Activated naive CD8-positive, alpha-beta T cell treated with anti-CD3 and anti-CD28 coated beads for 36 hours (primary cell): ENCODE measurements around the gene EEF1AKMT1. TPM values are rescaled to one million over a fixed set of nuclear protein-coding genes. Genes with fewer than 3 reads are reported as not detected.
A peak's percentile ranks its signal among the peaks of the same experiment; 100 is the strongest.

Experiments used
- DNase-seq: peaks from one replicate; pipeline ENCODE4 v3.0.0; 2021
- H3K27ac Mint-ChIP-seq: one replicate; pipeline ENCODE4 v1.8.0; 2022; ENCODE audit warnings: mild to moderate bottlenecking, moderate library complexity, mixed read lengths
- H3K27me3 Mint-ChIP-seq: one replicate; pipeline ENCODE4 v1.8.0; 2022; ENCODE audit warnings: mild to moderate bottlenecking, mixed read lengths
- H3K36me3 Mint-ChIP-seq: one replicate; pipeline ENCODE4 v1.8.0; 2021; ENCODE audit warnings: mild to moderate bottlenecking, mixed read lengths
- H3K4me1 Mint-ChIP-seq: one replicate; pipeline ENCODE4 v1.8.0; 2021; ENCODE audit warnings: mixed read lengths
- H3K4me3 Mint-ChIP-seq: one replicate; pipeline ENCODE4 v1.8.0; 2022; ENCODE audit warnings: mild to moderate bottlenecking, moderate library complexity, mixed read lengths
- H3K9me3 Mint-ChIP-seq: one replicate; pipeline ENCODE4 v1.8.0; 2022; ENCODE audit warnings: mixed read lengths
- total RNA-seq, 2 experiments: library from RNA; stranded (reverse); gene quantifications; one replicate each; pipeline ENCODE4 v1.2.3, GENCODE V29; 2021

Gene EEF1AKMT1
- total RNA-seq, 2 experiments from 2014 or later, result 18.5 to 20.6 TPM

DNA sequence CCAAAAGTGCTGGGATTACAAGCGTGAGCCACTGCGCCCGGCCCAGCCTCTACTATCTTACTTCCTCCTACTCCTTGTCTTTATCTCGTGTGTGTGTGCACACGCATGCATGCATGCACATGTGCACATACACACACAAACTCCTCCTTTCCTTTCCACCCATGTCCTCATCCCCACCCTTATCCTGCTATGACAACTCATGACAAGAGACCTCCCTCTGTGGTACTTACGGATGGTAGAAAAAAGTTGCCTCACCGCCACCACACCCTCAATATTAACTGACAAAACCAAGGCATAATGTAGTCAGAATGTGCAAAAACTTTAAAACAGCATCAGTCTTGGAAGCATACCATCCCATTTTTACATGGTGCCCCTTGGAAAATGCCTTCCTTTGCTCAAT lies 15.9 kb upstream of the EEF1AKMT1 start:
- Mint-ChIP-seq H3K27me3 (no peaks in the 10 kb centered on the region), H3K27ac (no peak overlapping the region), H3K9me3 (no peaks in the 10 kb centered on the region), H3K4me1 (no peaks in the 10 kb centered on the region), H3K4me3 (no peak overlapping the region), H3K36me3 (peaks cover 27% of the 10 kb centered on the region)
- no peak for DNase-seq

DNA sequence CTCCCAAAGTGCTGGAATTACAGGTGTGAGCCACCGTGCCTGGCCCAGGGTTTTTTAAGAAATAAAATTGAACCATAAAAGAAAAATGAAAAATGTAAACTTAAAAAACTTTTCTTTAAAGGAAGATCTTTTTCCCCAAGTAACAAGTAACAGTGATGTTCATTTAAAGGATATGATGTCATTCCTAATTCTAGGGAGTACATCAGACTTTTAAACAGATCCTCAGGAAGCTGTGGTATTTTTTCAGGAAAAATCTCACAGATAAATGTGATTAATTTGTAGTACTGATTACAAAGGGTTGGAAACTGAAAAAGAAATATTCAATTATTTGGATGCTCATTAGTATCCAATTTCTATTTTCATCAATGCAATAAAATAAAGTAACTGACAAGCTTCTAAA lies 14.6 kb upstream of the EEF1AKMT1 start:
- H3K4me3 Mint-ChIP-seq, result no peak overlapping the region
- H3K27me3 Mint-ChIP-seq, result no peaks in the 10 kb centered on the region
- no peak overlapping the region for H3K27ac Mint-ChIP-seq
- H3K36me3 Mint-ChIP-seq, result peaks cover 31% of the 10 kb centered on the region
- DNase-seq, result no peak
- no peaks in the 10 kb centered on the region for H3K4me1 Mint-ChIP-seq
- H3K9me3 Mint-ChIP-seq, result no peaks in the 10 kb centered on the region

DNA sequence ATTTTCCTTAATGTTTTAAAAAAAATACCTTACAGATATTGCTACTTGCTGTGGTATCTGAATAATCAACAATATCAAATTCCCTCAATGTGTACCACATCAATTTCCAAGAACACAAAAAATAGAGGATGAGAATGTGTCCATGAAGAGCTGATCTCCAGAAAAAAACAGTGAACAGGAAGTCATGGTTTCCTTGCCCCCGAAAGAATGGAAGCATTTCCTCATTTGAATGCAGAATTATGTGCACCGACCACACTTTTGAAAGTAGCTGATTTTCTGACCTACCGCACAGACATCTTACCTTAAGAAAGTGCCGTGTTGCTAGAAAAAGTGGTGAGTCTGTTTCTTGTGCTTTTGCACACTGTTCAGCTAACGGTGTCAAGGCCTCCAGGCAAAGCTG lies 13.4 kb upstream of the EEF1AKMT1 start:
- Mint-ChIP-seq H3K4me1 (peaks cover 10% of the 10 kb centered on the region), H3K9me3 (no peaks in the 10 kb centered on the region), H3K4me3 (no peak overlapping the region), H3K27me3 (no peaks in the 10 kb centered on the region), H3K36me3 (peaks cover 30% of the 10 kb centered on the region), H3K27ac (no peak overlapping the region)
- DNase-seq, result no peak

DNA sequence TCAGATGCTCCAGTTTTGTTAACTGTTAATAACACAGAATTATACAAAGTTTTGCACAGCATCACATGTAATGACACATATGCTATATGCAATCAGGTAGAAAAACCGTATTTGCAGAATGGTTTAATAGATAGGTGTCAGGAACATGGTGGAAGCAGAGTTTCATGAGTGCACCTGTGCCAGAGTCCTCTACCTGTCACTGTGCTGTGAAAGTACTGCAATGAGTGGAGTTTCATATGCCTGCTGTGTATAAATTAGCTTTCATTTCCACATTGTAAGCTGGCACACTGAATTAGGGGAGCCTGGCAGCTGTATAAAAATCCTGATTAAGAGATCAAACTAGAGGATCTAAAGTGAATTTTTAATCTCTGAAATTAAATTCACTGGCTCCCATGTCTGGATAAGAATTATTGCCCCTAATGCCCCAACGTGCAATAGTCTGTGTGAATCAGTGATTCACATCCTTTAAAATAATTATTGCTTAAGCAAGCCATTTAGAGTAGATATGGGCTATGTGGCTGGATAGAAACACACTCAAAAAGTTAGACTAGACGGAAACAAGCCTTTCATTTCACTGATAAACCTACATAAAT lies 8.5 kb upstream of the EEF1AKMT1 start:
- peaks cover 18% of the 10 kb centered on the region for H3K4me1 Mint-ChIP-seq
- H3K9me3 Mint-ChIP-seq, result no peaks in the 10 kb centered on the region
- no peak overlapping the region for H3K27ac Mint-ChIP-seq
- no peak for DNase-seq
- H3K4me3 Mint-ChIP-seq, result no peak overlapping the region
- no peaks in the 10 kb centered on the region for H3K27me3 Mint-ChIP-seq
- H3K36me3 Mint-ChIP-seq, result peaks cover 24% of the 10 kb centered on the region

DNA sequence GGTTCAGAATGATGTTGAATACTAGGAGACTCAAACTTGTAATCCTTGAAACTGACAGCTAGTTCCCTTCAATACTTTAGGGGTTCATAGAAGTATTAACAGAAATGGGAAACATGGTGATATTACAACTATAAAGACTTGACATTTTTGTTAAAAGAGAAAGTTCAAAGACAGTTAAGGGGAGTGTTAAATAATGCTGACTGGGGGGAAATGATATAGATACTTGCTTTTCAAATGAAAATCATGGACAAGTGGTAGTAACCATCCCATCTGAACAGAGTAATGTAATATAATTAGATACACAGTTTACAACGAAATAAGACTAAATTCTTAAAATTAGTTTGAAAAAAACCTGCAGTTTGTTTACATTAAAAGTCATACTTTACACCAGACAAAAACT lies 6.6 kb upstream of the EEF1AKMT1 start:
- Mint-ChIP-seq H3K4me1 (peaks cover 20% of the 10 kb centered on the region), H3K9me3 (no peaks in the 10 kb centered on the region), H3K36me3 (peaks cover 29% of the 10 kb centered on the region), H3K4me3 (no peak overlapping the region), H3K27me3 (no peaks in the 10 kb centered on the region), H3K27ac (no peak overlapping the region)
- DNase-seq, result no peak

DNA sequence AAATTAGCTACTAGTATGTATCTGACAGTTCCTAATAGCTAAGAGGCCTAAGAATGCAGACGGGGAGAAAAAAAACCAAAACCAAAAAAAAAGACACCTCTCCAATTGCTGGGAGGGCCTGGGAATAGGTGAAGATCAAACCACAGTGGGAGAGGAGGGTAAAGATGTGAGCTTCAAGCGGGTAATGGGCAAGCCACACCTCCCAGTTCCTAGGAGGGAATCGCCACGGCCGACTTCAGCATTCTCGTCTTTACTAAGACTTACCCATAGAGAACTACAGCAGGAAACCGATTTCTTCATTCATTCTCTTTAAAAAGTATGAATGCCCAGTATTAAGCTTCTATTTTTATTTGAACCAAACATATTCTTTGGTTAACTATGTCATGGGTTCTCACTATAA lies 5.6 kb upstream of the EEF1AKMT1 start:
- no peak for DNase-seq
- no peaks in the 10 kb centered on the region for H3K9me3 Mint-ChIP-seq
- H3K36me3 Mint-ChIP-seq, result peaks cover 32% of the 10 kb centered on the region
- H3K4me1 Mint-ChIP-seq, result peaks cover 25% of the 10 kb centered on the region
- no peak overlapping the region for H3K27ac Mint-ChIP-seq
- H3K27me3 Mint-ChIP-seq, result no peaks in the 10 kb centered on the region
- H3K4me3 Mint-ChIP-seq, result no peak overlapping the region

DNA sequence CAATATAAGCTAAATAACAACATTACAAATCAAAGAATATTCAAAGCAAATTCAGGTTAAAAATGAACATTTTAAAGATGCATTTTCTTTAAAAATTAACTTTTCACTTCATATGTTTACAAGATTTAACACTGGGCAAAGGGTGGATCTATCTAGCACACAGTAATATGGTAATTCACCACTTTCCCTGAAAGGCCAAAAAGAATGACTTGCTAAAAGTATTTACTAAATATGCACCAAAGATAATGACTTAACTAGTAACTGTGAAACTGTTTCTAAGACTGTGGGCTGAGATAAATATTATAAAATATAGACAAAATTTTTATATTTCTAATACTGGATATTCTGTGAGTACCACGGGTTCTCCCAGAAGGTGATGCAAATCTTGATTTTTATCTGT lies 4.5 kb upstream of the EEF1AKMT1 start:
- DNase-seq, result no peak
- no peaks in the 10 kb centered on the region for H3K9me3 Mint-ChIP-seq
- H3K27ac Mint-ChIP-seq, result no peak overlapping the region
- peaks cover 3% of the 10 kb centered on the region for H3K27me3 Mint-ChIP-seq
- H3K4me3 Mint-ChIP-seq, result no peak overlapping the region
- peaks cover 32% of the 10 kb centered on the region for H3K4me1 Mint-ChIP-seq
- peaks cover 29% of the 10 kb centered on the region for H3K36me3 Mint-ChIP-seq

DNA sequence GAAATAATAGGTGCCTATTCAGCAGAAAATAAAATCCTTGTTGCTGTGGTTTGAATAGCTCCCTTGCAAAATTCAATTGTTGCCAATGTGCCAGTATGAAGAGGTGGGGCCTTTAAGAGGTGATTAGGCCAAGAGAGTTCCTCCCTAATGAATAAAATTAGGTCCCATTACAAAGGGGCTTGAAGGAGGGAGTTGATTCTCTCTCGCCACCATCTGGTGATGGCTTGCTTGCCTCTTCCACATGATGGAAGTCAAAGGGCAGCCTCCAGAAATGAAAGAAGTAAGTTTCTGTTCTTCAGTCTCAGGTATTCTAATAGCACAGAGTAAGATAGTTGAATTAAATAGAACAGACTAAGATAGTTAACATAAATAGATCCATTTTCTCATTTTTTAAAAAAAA lies 3.0 kb upstream of the EEF1AKMT1 start:
- Mint-ChIP-seq H3K4me1 (peaks cover 28% of the 10 kb centered on the region), H3K27me3 (peaks cover 3% of the 10 kb centered on the region), H3K9me3 (no peaks in the 10 kb centered on the region), H3K36me3 (peaks cover 38% of the 10 kb centered on the region), H3K27ac (no peak overlapping the region), H3K4me3 (no peak overlapping the region)
- no peak for DNase-seq

DNA sequence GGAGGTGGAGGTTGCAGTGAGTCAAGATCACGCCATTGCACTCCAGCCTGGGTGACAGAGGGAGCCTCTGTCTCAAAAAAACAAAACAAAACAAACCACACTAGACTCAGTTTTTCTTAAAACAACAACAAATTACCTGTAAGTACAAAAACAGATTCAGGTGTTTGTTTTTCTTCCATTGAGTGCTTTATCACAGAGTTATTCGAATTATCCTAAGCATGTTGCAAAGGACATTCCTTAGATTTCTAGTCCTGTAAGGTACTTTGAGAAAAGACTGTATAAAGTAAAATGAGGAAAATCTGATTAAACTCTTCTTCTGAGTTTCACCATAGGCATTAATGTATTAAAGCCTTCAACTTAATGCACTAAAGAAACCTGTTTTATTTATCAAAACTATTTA lies 2.2 kb upstream of the EEF1AKMT1 start:
- no peak for DNase-seq
- H3K36me3 Mint-ChIP-seq, result peaks cover 44% of the 10 kb centered on the region
- no peaks in the 10 kb centered on the region for H3K9me3 Mint-ChIP-seq
- H3K27ac Mint-ChIP-seq, result no peak overlapping the region
- H3K4me1 Mint-ChIP-seq, result peaks cover 31% of the 10 kb centered on the region
- no peak overlapping the region for H3K4me3 Mint-ChIP-seq
- H3K27me3 Mint-ChIP-seq, result peaks cover 3% of the 10 kb centered on the region

DNA sequence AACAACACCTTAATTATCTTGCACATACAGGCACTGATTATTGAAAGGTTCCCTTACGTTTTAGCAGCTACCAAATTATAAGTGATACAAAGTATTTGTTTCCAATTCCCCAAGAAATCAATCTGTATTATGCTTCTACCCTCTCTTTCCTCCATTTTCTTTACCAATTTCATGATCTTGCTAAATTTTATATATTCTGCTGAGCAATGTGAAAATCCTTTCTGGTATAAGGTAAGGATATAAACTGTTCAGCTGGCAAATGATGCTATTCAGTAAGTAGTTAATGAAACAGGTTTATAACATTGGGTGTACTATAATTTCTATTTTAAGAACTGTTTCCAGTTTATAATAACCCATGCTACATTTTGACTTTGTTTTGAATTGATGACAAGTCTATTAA lies 985 bp upstream of the EEF1AKMT1 start:
- Mint-ChIP-seq H3K4me3 (peak overlapping the region; percentile 92), H3K36me3 (peaks cover 55% of the 10 kb centered on the region), H3K27ac (peak overlapping the region; percentile 16), H3K27me3 (peaks cover 3% of the 10 kb centered on the region), H3K4me1 (peaks cover 35% of the 10 kb centered on the region), H3K9me3 (peaks cover 8% of the 10 kb centered on the region)
- DNase-seq, result no peak

DNA sequence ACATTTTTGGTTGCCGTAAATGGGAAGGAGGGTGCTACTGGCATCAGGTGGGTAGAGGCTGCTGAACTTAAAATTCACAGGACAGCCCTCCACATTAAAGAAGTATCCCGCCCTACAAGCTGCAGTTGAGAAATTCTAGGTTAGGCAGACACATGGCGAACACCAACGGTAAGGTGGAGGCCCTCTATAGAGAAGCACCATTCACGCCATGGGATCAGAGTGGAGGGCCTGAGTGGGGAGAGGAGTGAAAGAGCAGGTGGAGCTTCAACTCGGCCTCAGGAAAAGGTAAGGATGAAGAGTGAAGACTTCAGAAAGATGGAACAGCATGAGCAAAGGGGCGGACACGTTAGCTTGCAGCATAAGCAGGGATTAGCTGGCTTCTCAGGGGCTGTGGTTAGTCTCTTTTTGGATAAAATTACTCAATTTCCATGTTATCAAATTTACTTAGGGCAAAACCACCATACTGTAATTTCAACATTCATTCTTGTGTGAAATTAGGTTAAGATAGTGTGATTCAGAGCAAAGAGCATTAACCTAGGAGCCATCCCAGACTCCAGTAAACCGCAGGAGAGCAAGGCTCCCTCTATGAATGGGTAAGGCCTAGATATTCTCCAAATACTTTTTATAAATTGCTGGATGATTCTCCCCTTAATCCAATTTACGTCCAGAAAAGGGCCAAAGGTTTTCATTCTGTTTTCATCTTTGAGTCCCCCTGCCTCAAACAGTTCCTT lies 1.2 kb downstream of the EEF1AKMT1 start:
- peak overlapping the region; percentile 98 for H3K27ac Mint-ChIP-seq
- peaks cover 45% of the 10 kb centered on the region for H3K4me1 Mint-ChIP-seq
- peaks cover 77% of the 10 kb centered on the region for H3K36me3 Mint-ChIP-seq
- peaks cover 3% of the 10 kb centered on the region for H3K27me3 Mint-ChIP-seq
- H3K4me3 Mint-ChIP-seq, result peak overlapping the region; percentile 92
- H3K9me3 Mint-ChIP-seq, result peaks cover 28% of the 10 kb centered on the region
- peak; percentile 2 for DNase-seq

DNA sequence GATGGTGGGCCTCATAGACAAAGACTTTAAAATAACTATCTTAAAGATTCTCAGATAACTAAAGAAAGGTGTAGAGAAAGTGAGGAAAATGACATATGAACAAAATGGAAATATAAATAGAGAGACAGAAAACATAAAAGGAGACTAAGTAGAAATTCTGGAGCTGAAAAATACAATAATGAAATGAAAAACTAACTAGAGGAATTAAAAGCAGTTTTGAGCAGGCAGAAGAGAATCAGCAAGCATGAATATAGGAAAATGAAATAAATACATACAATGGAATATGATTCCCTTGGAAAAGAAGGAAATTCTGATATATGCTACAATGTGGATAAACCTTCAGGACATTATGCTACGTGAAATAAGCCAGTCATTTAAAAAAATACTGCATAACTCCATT lies 3.9 kb downstream of the EEF1AKMT1 start:
- no peak overlapping the region for H3K27ac Mint-ChIP-seq
- peaks cover 41% of the 10 kb centered on the region for H3K4me1 Mint-ChIP-seq
- H3K36me3 Mint-ChIP-seq, result peaks cover 72% of the 10 kb centered on the region
- H3K4me3 Mint-ChIP-seq, result no peak overlapping the region
- H3K9me3 Mint-ChIP-seq, result peaks cover 35% of the 10 kb centered on the region
- no peak for DNase-seq
- H3K27me3 Mint-ChIP-seq, result peaks cover 3% of the 10 kb centered on the region

DNA sequence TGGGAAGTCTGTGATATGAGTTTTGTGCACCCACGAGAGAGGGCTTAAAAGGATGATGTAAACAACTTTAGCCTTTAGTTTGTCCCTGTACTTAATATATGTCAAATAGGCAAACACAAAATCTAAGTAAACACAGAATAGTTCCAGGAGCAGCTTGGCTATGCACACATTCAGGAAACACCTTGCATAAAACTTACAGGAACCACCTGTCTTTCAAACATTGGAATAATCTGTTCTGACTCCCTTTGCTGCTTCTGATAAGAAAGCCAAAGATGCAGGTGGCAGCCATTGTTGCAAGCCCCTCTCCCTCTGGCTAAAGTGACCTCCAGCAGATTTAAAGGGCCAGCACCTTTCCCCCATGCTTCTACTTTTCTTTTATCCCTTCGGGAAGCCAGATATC lies 4.7 kb downstream of the EEF1AKMT1 start:
- peaks cover 74% of the 10 kb centered on the region for H3K36me3 Mint-ChIP-seq
- no peak overlapping the region for H3K4me3 Mint-ChIP-seq
- H3K9me3 Mint-ChIP-seq, result peaks cover 35% of the 10 kb centered on the region
- peaks cover 36% of the 10 kb centered on the region for H3K4me1 Mint-ChIP-seq
- no peak overlapping the region for H3K27ac Mint-ChIP-seq
- H3K27me3 Mint-ChIP-seq, result peaks cover 3% of the 10 kb centered on the region
- DNase-seq, result no peak

DNA sequence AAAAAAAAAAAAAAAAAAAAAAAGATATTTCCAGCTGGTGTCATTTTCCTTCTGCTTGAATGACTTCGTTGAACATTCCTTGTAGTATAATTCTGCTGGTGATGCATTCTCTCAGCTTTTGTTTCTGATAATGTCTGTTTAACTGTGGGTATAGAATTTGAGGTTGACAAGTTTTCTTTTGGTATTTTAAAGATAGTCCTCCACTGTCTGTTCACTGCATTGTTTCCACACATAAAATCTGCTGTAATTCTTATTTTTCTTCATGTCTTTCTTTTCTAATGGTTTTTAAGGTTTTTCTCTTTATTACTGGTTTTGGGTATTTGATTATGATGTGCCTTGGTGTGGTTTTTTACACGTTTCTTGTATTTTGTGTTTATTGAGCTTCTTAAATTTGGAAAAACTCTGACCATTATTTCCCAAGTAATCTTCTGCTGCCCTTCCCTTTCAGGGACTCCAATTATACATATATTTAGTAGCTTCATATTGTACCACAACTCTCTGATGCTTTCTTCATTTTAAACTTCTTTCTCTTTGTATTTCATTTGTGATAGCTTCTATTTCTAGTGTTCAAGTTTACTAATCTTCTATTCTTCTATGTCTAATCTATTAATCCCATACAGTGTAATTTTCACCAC lies 6.3 kb downstream of the EEF1AKMT1 start:
- no peak for DNase-seq
- peaks cover 35% of the 10 kb centered on the region for H3K9me3 Mint-ChIP-seq
- H3K27me3 Mint-ChIP-seq, result no peaks in the 10 kb centered on the region
- H3K4me1 Mint-ChIP-seq, result peaks cover 26% of the 10 kb centered on the region
- peaks cover 62% of the 10 kb centered on the region for H3K36me3 Mint-ChIP-seq
- H3K27ac Mint-ChIP-seq, result no peak overlapping the region
- no peak overlapping the region for H3K4me3 Mint-ChIP-seq

DNA sequence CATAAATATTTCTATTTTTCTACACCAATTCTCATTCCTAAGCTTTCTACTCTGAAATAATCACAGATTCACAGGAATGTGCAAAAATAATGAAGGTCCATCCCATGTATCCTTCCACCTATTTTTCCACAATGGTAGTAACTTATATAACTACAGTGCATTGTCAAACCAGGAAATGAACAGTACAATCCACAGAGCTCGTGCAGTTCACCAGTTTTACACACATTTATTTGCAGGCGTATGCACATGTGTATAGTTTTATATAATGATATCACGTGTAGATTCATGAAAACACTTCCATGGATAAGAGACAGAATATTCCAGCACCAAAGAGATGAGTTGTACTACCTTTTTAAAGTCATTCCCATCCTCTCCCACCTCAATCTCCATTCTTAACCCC lies 12.9 kb downstream of the EEF1AKMT1 start:
- Mint-ChIP-seq H3K4me3 (no peak overlapping the region), H3K27me3 (no peaks in the 10 kb centered on the region), H3K9me3 (peaks cover 7% of the 10 kb centered on the region), H3K4me1 (no peaks in the 10 kb centered on the region), H3K36me3 (peaks cover 29% of the 10 kb centered on the region), H3K27ac (no peak overlapping the region)
- no peak for DNase-seq

DNA sequence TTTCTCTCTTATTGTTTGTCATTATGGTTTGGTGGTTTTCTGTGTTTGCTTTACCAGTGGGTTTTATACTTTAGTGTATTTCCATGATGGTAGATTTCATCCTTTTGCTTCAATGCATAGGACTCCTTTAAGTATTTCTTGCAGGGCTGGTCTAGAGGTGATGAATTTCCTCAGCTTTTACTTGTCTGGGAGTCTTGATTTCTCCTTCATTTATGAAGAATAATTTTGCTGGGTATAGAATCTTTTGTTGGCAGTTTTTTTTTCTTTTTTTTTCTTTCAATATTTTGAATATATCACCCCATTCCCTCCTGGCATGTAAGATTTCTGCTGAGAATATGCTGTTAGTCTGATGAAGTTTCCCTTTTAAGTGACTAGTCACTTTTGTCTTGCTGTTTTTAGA lies 19.8 kb downstream of the EEF1AKMT1 start:
- H3K27ac Mint-ChIP-seq, result no peak overlapping the region
- peaks cover 77% of the 10 kb centered on the region for H3K36me3 Mint-ChIP-seq
- no peaks in the 10 kb centered on the region for H3K4me1 Mint-ChIP-seq
- peaks cover 44% of the 10 kb centered on the region for H3K9me3 Mint-ChIP-seq
- H3K27me3 Mint-ChIP-seq, result no peaks in the 10 kb centered on the region
- no peak for DNase-seq
- H3K4me3 Mint-ChIP-seq, result no peak overlapping the region
